ENCODE measurements around the gene INTS3.

DNA sequence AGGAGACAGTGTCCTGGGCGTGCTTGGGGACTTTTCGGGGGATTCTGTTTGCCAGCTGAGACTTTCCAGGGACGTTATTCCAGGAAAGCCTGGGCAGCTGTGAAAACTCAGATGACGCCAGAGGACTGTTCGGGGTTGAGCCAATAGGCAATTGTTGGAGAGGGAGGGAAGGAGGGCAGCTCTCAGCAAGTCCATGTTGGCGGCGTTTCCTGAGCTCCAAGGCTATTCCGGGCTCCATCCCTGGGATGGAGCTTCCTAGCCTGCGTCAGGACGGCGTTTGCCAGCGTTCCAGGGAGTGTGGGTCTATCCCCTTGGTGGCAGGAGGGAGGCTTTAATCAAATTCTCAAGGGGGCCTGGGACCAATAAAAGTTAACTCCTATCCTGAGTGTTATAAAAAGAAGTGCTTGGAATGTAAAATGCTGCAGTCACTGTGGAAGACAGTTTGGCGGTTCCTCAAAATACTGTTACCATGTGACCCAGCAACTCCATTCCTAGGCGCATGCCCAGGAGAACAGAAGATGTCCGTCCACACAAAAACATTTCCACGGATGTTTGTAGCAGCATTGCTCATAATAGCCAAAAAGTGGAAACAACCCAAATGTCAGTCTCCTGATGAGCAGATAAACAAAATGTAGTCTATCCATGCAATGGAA is 62.6 kb downstream of the INTS3 start:
- TF ChIP-seq POLR2A (IDR thresholded peaks at IDR 0.05), result peak in 1 of 4 donors; percentile 24
- TF ChIP-seq, protein P1, sequence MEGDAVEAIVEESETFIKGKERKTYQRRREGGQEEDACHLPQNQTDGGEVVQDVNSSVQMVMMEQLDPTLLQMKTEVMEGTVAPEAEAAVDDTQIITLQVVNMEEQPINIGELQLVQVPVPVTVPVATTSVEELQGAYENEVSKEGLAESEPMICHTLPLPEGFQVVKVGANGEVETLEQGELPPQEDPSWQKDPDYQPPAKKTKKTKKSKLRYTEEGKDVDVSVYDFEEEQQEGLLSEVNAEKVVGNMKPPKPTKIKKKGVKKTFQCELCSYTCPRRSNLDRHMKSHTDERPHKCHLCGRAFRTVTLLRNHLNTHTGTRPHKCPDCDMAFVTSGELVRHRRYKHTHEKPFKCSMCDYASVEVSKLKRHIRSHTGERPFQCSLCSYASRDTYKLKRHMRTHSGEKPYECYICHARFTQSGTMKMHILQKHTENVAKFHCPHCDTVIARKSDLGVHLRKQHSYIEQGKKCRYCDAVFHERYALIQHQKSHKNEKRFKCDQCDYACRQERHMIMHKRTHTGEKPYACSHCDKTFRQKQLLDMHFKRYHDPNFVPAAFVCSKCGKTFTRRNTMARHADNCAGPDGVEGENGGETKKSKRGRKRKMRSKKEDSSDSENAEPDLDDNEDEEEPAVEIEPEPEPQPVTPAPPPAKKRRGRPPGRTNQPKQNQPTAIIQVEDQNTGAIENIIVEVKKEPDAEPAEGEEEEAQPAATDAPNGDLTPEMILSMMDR (IDR thresholded peaks at IDR 0.05), result no peak
